M059J (cell line): ENCODE data around the gene CFAP299. TPM values are rescaled to one million over a fixed set of nuclear protein-coding genes. Genes with fewer than 3 reads are reported as not detected.
"Not testable (repeated sequence)": the region's sequence is repeated elsewhere in the genome, so short reads cannot be mapped to it uniquely, and the experiment has no call there.

Source experiments
- DNase-seq: peaks from one replicate; pipeline ENCODE4 v3.0.0-alpha.2; 2012; ENCODE audit warnings: low read depth
- total RNA-seq: library from RNA; depleted of rRNA; stranded (reverse); fragments of >200 nt; shearing (Covaris generic); gene quantifications from 2 replicates; pipeline ENCODE4 v1.2.3, GENCODE V29; 2014

The CFAP299 gene
- total RNA-seq, 1 experiment from 2014 or later: not detected

DNA sequence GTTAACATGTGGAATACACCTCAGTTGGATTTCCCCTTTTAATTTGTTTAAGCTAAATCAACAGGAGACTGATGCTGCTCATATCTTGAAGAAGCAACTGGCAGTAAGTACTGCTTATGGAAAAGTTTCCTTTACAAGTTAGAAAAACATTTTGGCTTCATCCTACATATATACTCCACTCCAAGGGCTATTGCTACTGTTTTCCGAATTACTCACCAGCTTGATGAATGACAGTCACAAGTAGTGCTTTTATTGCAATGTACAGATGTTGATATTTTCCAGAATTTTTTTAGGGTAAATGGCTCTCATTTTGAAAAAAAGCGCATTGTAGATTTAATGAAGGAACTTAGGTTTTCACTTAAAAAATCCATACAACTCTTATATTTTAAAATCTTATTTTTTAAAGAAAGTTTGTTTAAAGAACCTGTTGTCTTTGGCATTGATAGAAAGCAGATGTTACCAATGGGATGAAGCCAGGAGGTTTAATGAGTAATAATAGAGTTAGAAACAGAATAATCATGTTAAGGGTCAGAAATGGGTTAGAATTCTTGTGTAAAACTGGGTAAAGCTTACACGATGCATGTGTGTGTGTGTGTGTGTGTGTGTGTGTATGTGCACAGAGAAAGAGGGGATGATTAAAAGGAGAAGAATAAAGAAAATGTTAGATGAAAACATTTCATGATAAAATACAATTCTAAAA lies 272.9 kb downstream of the CFAP299 start:
- DNase-seq: no peak

DNA sequence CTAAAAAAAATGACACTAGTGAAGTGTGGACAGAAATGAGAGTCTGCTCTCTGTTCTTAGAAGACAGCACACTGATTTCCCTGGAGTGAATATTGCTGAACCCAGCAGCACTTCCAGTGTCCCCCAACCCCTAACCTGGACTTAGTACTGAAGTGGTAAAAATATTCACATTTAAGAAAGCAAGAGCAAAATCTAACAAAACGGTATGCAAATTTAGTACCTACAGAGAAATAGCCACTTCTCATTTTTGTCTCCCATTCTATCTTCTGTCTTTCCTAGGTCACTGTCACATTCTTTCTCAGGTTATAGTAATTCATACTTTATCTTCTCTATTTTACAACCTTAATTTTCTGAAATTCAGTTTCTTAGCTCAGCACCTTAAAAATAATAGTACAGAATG lies 274.7 kb downstream of the CFAP299 start:
- no peak for DNase-seq

DNA sequence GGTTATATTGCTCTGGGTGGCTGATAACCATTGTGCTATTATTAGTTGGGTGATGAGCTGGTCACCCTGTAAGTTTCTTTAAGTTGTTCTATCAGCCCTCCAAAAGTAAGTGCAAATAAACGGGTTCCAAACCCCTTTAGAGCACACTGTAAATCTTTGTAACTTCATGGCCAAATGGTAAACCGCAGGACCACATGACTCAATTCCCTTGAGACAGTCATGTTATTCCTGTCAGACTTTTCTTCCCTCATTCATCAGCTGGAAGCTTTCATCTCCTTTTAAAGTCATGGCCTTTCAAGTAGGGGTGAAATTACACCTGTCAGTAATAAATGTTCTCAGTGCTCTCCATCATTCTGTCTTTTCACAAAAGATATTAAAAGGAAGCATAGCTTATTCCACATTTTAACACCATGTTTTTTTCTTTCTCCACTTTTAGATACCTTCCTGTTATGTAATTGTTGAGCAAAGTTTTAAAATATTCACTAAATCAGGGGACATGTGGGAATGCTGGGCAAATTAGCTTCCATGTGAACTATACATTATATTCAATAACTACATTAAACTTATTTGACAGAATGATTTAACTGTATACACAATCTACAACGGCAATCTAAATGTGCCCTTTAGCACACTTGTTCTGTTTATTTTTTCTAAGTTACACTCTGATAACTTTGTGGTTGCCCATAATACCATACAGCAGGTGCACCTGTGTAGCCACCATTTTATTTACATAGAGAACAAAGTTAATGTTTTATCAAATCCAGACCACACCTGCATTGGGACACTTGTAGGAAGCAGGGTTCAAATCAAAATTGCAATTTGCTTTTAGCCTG lies 275.5 kb downstream of the CFAP299 start:
- peak; percentile 28 for DNase-seq

DNA sequence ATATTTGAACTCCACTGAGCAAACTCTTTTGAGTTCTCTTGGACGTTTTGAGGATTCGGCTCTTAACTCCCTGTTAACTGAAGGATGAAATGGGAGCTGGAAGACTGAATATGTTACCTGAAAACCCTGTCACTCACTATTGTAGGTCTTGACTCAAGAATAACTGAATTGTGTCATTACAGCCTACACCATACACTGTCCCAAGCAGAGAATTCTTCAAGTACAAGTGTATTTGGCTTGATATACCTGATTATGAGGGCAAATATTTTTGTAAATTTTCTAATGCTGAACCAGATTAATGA lies 276.1 kb downstream of the CFAP299 start:
- DNase-seq: no peak

DNA sequence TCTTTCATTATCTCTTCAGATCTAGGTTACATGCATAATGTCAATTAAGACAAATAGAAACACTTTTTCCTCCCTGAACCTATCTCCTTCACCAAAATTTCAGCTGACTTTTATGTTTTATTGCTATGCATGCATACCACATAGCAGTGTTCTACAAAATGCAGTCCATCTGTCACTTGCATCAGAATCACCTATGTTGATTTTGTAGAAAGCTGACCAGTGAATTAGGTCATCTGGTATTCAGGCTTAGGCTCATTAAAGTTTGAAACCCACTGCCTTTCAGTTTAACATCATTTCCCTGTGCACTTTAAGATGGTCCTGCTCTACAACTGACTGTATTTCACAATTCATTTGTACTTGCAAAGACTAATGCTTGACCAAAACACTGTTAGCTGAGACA lies 277.9 kb downstream of the CFAP299 start:
- DNase-seq: no peak

DNA sequence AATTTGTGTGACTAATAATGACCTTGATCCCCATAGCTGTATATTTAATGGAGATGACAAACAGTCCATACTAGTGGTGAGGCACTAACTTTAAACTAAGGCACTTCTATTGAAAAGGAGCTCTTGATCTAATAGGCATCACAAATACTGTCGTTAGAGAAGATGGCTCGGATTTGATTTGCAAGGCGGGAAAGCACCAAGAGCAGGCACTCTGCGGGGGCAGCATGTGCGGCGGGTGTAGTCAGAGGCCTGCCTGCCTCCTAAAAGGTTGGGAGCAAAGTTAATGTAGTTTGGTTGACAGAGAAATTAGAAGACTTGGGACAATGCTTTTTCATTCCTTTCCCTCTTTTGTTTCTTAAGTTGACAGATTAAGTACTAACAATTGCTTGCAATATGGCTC lies 278.8 kb downstream of the CFAP299 start:
- no peak for DNase-seq

DNA sequence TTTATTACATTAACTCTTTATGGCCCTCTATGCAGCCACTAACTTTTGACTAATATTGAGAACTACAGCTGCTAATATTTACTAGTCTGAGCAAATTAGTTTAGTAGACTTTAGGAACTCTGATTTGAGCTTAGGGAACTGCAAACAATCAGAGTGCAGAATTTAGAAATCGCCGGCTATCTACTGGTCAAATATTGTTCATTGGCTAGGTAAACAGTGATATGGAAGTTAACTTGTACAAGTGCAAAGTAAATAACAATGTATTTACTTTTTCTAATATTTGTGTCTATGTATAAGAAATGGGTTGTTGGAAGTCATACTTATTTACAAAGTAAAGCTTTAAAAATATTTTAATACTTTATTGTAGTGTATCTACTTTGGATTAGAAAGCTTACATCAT lies 279.6 kb downstream of the CFAP299 start:
- DNase-seq: no peak

DNA sequence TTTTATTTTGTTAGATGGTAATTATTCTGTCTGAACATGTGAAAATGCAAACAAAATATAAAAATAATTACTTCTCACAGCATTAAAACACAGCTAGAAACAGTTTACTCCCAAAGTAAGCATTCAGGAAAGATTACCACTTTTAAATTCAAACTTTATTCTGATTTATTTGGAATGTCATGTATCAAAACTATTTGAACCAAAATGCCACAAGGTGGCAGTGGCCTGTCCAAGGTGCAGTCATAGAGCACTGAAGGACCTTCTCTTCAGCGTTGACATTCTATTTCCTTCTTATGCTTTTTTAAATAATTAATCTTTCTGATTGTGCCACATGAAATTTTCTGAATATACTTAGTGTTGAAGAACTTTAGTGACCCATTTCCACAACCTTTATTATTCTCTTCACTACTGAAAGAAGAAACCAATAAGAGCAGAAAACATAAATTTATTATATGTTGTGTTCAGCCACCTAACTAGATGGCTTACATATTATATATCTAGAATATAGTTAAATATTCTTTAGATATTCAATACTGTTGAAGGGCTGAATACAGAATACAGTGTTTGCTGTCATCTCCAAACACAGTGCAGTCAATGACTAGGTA lies 283.6 kb downstream of the CFAP299 start:
- DNase-seq: no peak

DNA sequence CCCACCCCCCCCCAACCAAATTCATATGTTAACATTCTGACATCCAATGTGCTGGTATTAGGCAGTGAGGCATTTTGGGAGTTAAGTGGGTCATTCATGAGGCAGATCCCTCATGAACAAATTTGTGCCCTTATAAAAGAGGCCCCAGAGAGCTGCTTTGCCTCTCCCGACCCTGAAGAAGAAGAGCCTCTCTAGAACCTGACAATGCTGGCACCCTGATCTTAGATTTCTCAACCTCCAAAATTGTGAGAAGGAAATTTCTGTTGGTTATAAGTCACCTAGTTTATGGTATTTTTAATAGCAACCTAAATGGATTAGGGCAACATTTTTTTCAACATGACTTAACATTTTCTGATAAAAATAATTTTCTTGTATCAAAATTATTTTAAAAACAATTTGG lies 296.3 kb downstream of the CFAP299 start:
- DNase-seq: no peak

DNA sequence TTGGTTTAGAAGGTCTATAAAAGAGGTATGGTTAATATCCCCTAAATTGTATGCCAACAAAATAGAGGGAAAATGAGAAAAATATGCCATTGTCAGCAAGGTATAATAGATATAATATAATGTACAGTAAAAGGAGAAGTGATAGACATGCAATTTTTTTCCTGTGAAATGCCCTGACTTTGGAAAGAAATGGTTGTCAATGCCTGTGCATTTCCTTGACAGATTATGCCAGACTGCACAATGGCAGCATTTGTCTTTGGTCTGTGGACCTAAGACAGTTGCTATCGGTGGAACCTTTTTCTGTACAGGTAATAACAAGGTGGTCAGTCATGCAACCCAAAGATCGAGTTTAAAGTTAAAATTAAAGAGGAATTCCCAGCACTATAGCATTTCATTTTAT lies 301.7 kb downstream of the CFAP299 start:
- DNase-seq: no peak

DNA sequence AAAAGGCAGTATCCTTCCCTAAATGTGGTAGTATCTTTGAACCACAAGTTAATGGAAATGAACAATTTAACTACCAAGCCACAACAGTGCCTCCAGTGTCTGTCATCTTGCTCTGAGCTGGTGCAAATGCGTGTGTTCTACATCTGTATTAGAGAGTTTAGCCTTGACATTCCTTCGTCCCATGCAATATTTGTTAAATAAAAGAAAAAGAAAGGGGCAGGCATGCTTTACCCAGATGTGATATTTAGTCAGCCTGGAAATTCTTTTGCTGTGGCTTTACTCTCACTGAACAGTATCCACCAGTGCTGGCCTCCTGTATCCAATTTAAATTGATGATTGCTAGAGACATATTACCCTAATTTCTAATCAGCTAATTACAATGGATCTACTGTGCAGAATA lies 310.5 kb downstream of the CFAP299 start:
- no peak for DNase-seq

DNA sequence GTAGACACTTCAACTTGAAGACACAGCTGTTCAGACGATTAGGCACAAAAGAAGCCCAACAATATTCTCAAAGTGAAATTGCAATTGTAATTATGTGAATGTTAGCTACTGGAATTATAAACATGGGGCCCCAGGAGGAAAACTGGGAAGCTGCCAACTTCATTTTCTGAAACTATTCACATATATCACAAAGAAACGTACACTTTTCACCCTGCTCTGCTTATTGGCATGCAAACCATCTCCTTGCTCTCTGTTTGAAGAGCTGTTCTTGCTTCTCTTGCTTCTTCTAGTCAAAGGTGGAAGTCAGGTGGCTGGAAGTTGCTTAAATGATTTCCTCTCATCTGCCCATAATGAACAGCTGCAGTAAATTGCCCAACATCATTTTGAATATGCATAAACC lies 320.1 kb downstream of the CFAP299 start:
- no peak for DNase-seq

DNA sequence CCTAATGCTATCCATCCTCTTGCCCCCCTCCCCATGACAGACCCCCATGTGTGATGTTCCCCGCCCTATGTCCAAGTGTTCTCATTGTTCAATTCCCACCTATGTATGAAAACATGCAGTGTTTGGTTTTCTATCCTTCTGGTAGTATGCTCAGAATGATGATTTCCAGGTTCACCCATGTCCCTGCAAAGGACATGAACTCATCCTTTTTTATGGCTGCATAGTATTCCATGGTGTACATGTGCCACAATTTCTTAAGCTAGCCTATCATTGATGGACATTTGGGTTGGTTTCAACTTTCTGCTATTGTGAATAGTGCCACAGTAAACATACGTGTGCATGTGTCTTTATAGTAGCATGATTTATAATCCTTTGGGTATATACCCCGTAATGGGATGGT lies 334.6 kb downstream of the CFAP299 start:
- not testable (repeated sequence) for DNase-seq

DNA sequence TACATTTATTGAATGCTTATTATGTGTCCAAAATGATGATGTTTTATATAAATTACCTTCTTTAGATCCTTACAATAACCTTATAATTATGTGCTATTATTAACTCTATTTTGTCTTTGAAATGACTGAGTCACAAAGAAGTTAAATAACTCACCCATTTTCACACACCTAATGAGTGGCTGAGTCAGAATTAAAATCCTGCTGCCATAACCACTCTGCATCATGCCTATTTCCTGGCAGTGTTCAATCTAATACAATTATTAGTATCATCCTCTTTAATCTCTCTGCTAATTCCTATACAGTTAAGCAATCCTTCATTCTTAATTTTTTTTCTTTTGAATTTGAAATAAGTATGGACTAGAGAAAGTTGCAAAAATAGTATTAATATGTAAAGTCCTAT lies 342.9 kb downstream of the CFAP299 start:
- no peak for DNase-seq

DNA sequence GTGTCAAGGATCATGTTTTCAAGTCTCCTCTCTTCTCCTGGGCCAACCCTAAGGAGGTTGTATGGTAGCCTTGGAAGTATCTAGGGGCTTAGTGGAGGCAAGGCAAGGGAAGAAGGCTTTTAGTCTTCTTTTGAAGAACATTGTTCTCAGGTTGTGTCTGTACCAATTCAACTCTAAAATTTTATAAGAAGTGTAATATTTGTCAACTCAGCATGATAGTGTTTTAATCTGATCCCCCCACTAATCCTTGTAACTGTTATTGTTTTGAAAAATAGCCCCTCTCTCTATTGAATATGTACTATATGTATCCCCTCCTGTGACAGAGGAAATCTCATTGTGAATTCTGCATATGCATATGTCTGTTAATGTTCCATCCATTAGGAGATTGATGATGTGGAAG lies 345.4 kb downstream of the CFAP299 start:
- no peak for DNase-seq

DNA sequence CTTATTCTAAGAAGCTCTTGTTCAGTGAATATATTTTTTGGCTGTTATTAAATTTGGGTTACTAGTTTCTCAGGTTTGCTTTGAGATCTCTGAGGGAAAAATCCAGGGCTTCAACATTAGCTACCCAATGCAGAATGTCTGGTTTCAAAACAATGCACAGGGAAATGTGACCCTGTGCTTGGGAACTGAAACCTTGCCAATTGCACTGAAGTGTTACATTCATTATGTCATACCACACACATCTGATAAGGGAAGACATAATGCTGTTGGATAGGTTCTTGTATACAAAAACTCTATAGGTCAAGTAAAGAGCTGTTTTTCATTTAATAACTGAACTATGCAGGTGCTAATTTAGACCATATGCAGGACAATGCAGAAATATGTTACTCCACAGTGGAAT lies 349.7 kb downstream of the CFAP299 start:
- DNase-seq: no peak

DNA sequence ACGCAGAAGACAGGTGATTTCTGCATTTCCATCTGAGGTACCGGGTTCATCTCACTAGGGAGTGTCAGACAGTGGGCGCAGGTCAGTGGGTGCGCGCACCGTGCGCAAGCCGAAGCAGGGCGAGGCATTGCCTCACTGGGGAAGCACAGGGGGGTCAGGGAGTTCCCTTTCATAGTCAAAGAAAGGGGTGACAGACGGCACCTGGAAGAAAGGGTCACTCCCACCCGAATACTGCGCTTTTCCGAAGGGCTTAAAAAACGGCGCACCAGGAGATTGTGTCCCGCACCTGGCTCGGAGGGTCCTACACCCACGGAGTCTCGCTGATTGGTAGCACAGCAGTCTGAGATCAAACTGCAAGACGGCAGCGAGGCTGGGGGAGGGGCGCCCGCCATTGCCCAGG lies 352.2 kb downstream of the CFAP299 start:
- not testable (repeated sequence) for DNase-seq

DNA sequence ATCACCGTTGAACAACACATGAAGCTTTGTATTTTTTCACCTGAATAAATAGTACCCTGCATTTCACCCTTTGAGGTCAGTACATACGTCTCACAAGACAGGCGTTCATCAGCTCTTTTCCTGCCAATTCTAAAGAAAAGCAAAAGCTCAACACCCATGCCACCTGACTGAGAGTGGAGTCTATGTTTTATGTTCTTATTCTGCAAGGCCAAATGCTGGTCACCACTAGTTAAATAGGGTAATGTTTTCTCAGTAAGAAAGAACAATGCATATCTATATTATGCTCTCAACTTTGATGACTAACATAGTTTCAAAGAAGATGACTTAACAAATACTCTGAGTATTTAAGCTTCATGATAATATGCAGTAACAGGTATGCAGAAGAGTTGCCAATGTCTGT lies 358.6 kb downstream of the CFAP299 start:
- DNase-seq: no peak

DNA sequence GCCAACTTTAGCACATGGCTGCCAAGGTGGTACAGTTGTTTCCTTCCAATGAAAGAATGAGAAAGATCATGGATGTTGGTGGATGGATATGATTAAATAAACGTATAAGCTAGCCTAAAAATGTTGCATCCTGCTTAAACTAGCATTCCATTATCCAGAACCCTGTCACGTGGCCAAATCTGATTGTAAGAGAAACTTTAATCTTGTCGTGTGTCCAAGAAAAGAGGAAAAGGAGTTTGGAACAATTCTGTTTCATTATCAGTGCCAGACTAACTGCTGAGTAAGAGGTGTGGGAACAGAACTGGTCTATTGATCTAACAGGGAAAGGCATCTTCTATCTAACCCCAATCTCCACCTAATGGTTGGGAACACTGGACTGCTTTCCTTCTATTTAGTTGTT lies 369.8 kb downstream of the CFAP299 start:
- no peak for DNase-seq

DNA sequence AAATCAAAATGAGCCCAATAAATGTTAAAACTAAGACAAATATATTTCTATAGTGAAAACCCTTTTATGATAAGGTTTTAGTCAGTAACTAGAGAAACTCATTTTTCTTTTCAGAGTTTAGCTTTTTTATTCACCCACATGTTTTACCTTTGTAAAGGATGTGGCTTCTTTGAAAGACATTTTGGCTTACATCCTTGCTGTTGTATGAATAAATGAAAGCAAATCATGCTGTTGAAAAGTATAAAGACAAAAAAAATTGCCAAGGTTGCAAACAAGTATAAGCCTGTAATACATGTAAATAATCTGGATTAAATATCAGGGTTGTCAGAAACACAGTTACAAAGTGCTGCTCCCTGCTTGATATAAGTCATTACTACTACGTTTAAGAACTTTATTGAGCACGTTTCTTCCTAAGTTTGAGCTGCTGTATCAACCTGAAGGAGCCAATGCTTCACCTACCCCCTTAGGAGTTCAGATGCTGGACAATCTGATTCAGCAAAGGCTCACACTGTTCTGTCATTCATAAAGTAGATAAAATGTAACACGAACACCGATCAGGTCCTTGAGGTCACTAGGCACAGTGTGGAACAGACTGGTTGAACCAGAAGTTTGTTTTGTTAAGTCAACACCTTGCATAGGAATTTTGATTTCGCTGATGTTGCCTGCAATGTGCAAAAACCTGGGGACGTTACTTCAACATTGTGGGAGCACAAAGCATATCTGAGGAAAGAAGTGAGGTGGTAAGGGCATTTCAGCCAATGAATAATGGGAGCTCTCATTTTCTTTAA lies 373.7 kb downstream of the CFAP299 start:
- no peak for DNase-seq

DNA sequence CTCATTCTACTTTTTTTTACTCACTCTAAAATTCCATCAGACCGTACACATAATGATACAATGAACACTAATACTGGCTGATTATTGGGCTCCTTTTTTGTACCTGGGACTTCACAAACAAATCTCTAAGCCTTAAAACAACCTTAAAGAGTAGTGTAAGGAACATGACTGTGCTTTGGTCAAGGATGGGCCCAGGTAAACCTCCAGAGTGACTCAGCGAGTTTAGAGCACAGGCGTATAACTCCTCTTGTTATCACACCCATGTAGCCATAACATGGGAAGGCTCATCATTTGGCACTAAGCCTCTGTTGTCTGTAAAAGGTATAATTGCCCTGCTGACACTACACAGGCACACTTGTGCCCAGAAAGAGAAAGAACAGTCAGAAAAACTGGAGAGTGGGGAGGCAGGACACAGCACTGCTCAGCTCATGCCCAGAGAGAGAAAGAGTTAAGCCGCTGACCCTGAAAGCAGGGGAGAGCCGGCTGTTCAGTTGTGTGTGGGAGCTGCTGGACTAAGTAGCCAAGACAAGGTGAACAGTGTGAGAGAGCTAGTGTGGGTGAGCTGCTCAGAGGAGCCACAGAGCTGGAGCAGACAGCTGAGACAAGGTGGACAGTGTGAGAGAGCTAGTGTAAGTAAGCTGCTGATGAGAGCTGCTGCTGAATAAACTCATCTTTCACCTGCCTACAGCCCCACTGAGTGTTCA lies 375.4 kb downstream of the CFAP299 start:
- DNase-seq: no peak

DNA sequence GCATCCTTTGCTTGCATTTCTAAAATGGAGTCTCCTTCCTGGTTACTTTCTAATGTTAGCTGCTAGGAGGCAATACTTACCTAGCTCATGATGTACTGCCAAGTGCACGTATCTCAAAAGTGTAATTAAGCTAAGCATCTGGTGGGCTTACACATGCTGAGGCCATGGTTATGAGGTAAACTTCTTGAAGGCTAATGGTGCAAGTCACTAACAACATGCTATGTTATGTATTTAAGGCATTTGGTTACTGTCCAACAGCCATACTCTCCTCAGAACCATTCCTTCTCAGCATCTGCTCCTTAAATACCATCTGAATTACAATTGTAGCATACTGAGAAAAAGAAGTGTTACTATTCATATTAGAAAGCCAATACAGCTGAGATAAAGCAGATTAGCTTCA lies 376.4 kb downstream of the CFAP299 start:
- DNase-seq: no peak
